HG03432 (cell line): Measurements from ENCODE around the gene ZCCHC17.
"Not testable (repeated sequence)": the region's sequence is repeated elsewhere in the genome, so short reads cannot be mapped to it uniquely, and the experiment has no call there.

ENCODE experiments used
- ATAC-seq: cut with Tn5 transposase; IDR thresholded peaks from one replicate; pipeline ENCODE4 v1.9.1; 2021; ENCODE audit warnings: mild to moderate bottlenecking, moderate library complexity; ENCODE audit not compliant: unreplicated experiment

The ZCCHC17 gene

GRCh38 chr1:31368611-31369107 is 71.8 kb downstream of the ZCCHC17 start:
- no peak for ATAC-seq

- no peak for ATAC-seq
Measured at GRCh38 chr1:31370021-31370420, 73.2 kb downstream of the ZCCHC17 start.

- ATAC-seq: no peak
Measured at GRCh38 chr1:31370565-31370964, 73.7 kb downstream of the ZCCHC17 start.

- ATAC-seq: no peak
Measured at GRCh38 chr1:31371121-31371959, 74.5 kb downstream of the ZCCHC17 start.

GRCh38 chr1:31372051-31372450 is 75.2 kb downstream of the ZCCHC17 start:
- no peak for ATAC-seq

- ATAC-seq: no peak
Measured at GRCh38 chr1:31372751-31373055, 75.9 kb downstream of the ZCCHC17 start.

- ATAC-seq: no peak
Measured at GRCh38 chr1:31373056-31373896, 76.4 kb downstream of the ZCCHC17 start, which contains the start of gene FABP3. Gene FABP3, minus strand, starts transcription at chr1:31373076. Its CDS starts 62 bp downstream, at chr1:31373014.

GRCh38 chr1:31373897-31374486 is 77.2 kb downstream of the ZCCHC17 start:
- ATAC-seq: no peak

- no peak for ATAC-seq
Measured at GRCh38 chr1:31374511-31375196, 77.8 kb downstream of the ZCCHC17 start.

- no peak for ATAC-seq
Measured at GRCh38 chr1:31376375-31377134, 79.7 kb downstream of the ZCCHC17 start.

GRCh38 chr1:31377364-31377863 is 80.6 kb downstream of the ZCCHC17 start:
- ATAC-seq: no peak

- no peak for ATAC-seq
Measured at GRCh38 chr1:31378001-31378400, 81.2 kb downstream of the ZCCHC17 start.

- no peak for ATAC-seq
Measured at GRCh38 chr1:31380181-31380580, 83.3 kb downstream of the ZCCHC17 start.

- no peak for ATAC-seq
Measured at GRCh38 chr1:31381394-31382294, 84.8 kb downstream of the ZCCHC17 start.

GRCh38 chr1:31382379-31382989 is 85.7 kb downstream of the ZCCHC17 start:
- no peak for ATAC-seq

GRCh38 chr1:31383967-31384366 is 87.1 kb downstream of the ZCCHC17 start:
- no peak for ATAC-seq

- not testable (repeated sequence) for ATAC-seq
Measured at GRCh38 chr1:31386576-31387243, 89.9 kb downstream of the ZCCHC17 start.

GRCh38 chr1:31387612-31388011 is 90.8 kb downstream of the ZCCHC17 start:
- no peak for ATAC-seq
